A673 (cell line): ENCODE data around the gene NFASC.

Experiments used
- EZH2 ChIP-seq: fragments of 200-600 bp; sonication (generic); IDR thresholded peaks from 2 replicates; pipeline ENCODE4 v1.6.1; 2017; ENCODE audit warnings: borderline replicate concordance, low read depth, mild to moderate bottlenecking, mixed read lengths, antibody characterized with exemption, low read length; ENCODE audit not compliant: poor library complexity, severe bottlenecking
- TF ChIP-seq, protein P1 (sequence below): fragments of 300-800, 200-600 bp; sonication (generic); conservative IDR thresholded peaks from 2 replicates; pipeline ENCODE4 v1.5.1; 2017; ENCODE audit warnings: low read depth, mild to moderate bottlenecking, antibody characterized with exemption, low read length, moderate library complexity, mixed read lengths

DNA sequence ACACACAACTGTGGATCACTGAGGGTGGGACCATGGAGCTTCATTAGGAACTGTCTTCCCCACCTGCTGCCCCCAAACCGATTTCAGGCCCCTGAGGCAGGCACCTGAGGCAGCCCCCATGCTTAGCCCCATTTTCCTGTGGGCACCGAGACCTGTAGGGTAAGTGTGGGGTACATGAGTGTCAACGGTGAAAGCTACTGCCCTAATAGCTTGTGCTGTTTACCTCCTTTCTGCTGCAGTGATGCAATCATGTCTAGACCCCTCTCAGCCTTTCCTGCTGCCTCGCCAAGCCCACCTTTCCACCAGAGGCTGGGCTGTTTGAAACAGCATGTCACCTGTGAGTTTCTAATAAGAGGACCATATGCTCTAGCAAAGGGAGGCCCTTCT is 53.0 kb downstream of the NFASC start:
- TF ChIP-seq, protein P1, sequence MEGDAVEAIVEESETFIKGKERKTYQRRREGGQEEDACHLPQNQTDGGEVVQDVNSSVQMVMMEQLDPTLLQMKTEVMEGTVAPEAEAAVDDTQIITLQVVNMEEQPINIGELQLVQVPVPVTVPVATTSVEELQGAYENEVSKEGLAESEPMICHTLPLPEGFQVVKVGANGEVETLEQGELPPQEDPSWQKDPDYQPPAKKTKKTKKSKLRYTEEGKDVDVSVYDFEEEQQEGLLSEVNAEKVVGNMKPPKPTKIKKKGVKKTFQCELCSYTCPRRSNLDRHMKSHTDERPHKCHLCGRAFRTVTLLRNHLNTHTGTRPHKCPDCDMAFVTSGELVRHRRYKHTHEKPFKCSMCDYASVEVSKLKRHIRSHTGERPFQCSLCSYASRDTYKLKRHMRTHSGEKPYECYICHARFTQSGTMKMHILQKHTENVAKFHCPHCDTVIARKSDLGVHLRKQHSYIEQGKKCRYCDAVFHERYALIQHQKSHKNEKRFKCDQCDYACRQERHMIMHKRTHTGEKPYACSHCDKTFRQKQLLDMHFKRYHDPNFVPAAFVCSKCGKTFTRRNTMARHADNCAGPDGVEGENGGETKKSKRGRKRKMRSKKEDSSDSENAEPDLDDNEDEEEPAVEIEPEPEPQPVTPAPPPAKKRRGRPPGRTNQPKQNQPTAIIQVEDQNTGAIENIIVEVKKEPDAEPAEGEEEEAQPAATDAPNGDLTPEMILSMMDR: no peak
- no peak for TF ChIP-seq EZH2
